ENCODE data around the gene NUMA1. TPM values are rescaled to one million over a fixed set of nuclear protein-coding genes. Genes with fewer than 3 reads are reported as not detected.

Gene NUMA1
- polyA plus RNA-seq, 1 experiment: 79.5 TPM

GRCh38 chr11:72012091-72012630 is 68.2 kb downstream of the NUMA1 start:
- no peaks in the 10 kb centered on the region for H3K9me3 ChIP-seq (ENCODE audit: control insufficient read depth, insufficient read depth, low read length)
- no peaks in the 10 kb centered on the region for H3K27me3 ChIP-seq (ENCODE audit: control insufficient read depth, insufficient read depth, low read length)
- no peak overlapping the region for H3K4me3 ChIP-seq (ENCODE audit: low read depth, low read length)
- H3K27ac ChIP-seq (ENCODE audit: low read depth, low read length): no peak overlapping the region
- no peak for TF ChIP-seq CTCF (IDR thresholded peaks at IDR 0.05; ENCODE audit: low read depth, low read length)
- DNase-seq (ENCODE audit: low read depth, low spot score): no peak
- ChIA-PET CTCF (interaction anchor here (0.9 to 5.2 kb wide), 3 partner anchors 13 to 171 kb away, joined by 3 to 39 read pairs (median 13); no protein-coding TSS in a partner anchor), POLR2A (no interaction called here)

- CTCF ChIA-PET: interaction anchor here (0.6 kb wide), 1 partner anchor 10 kb away, joined by 3 read pairs; no protein-coding TSS in a partner anchor
- TF ChIP-seq CTCF (IDR thresholded peaks at IDR 0.05; ENCODE audit: low read depth, low read length): no peak
- no peak for DNase-seq (ENCODE audit: low read depth, low spot score)
- POLR2A ChIA-PET: no interaction called here
- Histone ChIP-seq H3K27ac (ENCODE audit: low read depth, low read length) (no peak overlapping the region), H3K9me3 (ENCODE audit: control insufficient read depth, insufficient read depth, low read length) (no peaks in the 10 kb centered on the region), H3K27me3 (ENCODE audit: control insufficient read depth, insufficient read depth, low read length) (no peaks in the 10 kb centered on the region), H3K4me3 (ENCODE audit: low read depth, low read length) (no peak overlapping the region)
These were observed 69.7 kb downstream of the NUMA1 start for GRCh38 chr11:72010529-72011233.

GRCh38 chr11:72009156-72009555 is 71.2 kb downstream of the NUMA1 start:
- Histone ChIP-seq H3K27ac (ENCODE audit: low read depth, low read length) (no peak overlapping the region), H3K9me3 (ENCODE audit: control insufficient read depth, insufficient read depth, low read length) (no peaks in the 10 kb centered on the region), H3K27me3 (ENCODE audit: control insufficient read depth, insufficient read depth, low read length) (no peaks in the 10 kb centered on the region), H3K4me3 (ENCODE audit: low read depth, low read length) (no peak overlapping the region)
- POLR2A ChIA-PET: no interaction called here
- DNase-seq (ENCODE audit: low read depth, low spot score): no peak
- CTCF ChIA-PET: interaction anchor here (0.8 to 1.2 kb wide), 2 partner anchors 16 to 82 kb away, joined by 3 to 4 read pairs; no protein-coding TSS in a partner anchor
- TF ChIP-seq CTCF (IDR thresholded peaks at IDR 0.05; ENCODE audit: low read depth, low read length): no peak

- H3K4me3 ChIP-seq (ENCODE audit: low read depth, low read length): no peak overlapping the region
- no peaks in the 10 kb centered on the region for H3K9me3 ChIP-seq (ENCODE audit: control insufficient read depth, insufficient read depth, low read length)
- TF ChIP-seq CTCF (IDR thresholded peaks at IDR 0.05; ENCODE audit: low read depth, low read length): no peak
- no peak overlapping the region for H3K27ac ChIP-seq (ENCODE audit: low read depth, low read length)
- ChIA-PET CTCF (interaction anchor here (0.8 to 1.2 kb wide), 2 partner anchors 16 to 83 kb away, joined by 3 to 4 read pairs; no protein-coding TSS in a partner anchor), POLR2A (no interaction called here)
- no peaks in the 10 kb centered on the region for H3K27me3 ChIP-seq (ENCODE audit: control insufficient read depth, insufficient read depth, low read length)
- no peak for DNase-seq (ENCODE audit: low read depth, low spot score)
These were observed 71.6 kb downstream of the NUMA1 start for GRCh38 chr11:72008728-72009127.

- CTCF ChIA-PET: interaction anchor here (0.8 to 1.1 kb wide), 3 partner anchors 18 to 424 kb away, joined by 3 to 6 read pairs (median 4); no protein-coding TSS in a partner anchor
- no peak for DNase-seq (ENCODE audit: low read depth, low spot score)
These were observed 72.8 kb downstream of the NUMA1 start for GRCh38 chr11:72007587-72007986.

More at GRCh38 chr11:72007587-72007986, 72.8 kb downstream of the NUMA1 start:
- H3K9me3 ChIP-seq (ENCODE audit: control insufficient read depth, insufficient read depth, low read length): no peaks in the 10 kb centered on the region
- no peaks in the 10 kb centered on the region for H3K27me3 ChIP-seq (ENCODE audit: control insufficient read depth, insufficient read depth, low read length)
- no peak overlapping the region for H3K27ac ChIP-seq (ENCODE audit: low read depth, low read length)
- POLR2A ChIA-PET: no interaction called here
- TF ChIP-seq CTCF (IDR thresholded peaks at IDR 0.05; ENCODE audit: low read depth, low read length): no peak
- H3K4me3 ChIP-seq (ENCODE audit: low read depth, low read length): no peak overlapping the region

Data from AG04450 (cell line).